Mucosa of rectum (tissue), 2 donors: ENCODE data around the gene C16orf90.
A peak's percentile ranks its signal among the peaks of the same experiment; 100 is the strongest.
"Not testable (repeated sequence)": the region's sequence is repeated elsewhere in the genome, so short reads cannot be mapped to it uniquely, and the experiment has no call there.

ENCODE experiments used
- H3K27ac ChIP-seq, 2 donors: one replicate each; pipeline ENCODE4 v1.7.0; 2013; ENCODE audit warnings: inconsistent platforms in 2 of 2, low read depth in 2 of 2, low read length in 2 of 2
- H3K27me3 ChIP-seq, 2 donors: one replicate each; pipeline ENCODE4 v1.7.0; 2013; ENCODE audit warnings: low read length in 2 of 2; ENCODE audit not compliant: control insufficient read depth in 2 of 2, insufficient read depth in 2 of 2
- H3K36me3 ChIP-seq, 2 donors: one replicate each; pipeline ENCODE4 v1.7.0; 2013; ENCODE audit warnings: low read length in 2 of 2; ENCODE audit not compliant: control insufficient read depth in 2 of 2, insufficient read depth in 2 of 2
- H3K4me1 ChIP-seq, 2 donors: one replicate each; pipeline ENCODE4 v1.7.0; 2013; ENCODE audit warnings: low read length in 2 of 2, mild to moderate bottlenecking in 1 of 2; ENCODE audit not compliant: control insufficient read depth in 2 of 2, insufficient read depth in 2 of 2
- H3K4me3 ChIP-seq, 2 donors: one replicate each; pipeline ENCODE4 v1.7.0; 2013; ENCODE audit warnings: low read length in 2 of 2
- H3K9ac ChIP-seq, 2 donors: one replicate each; pipeline ENCODE4 v1.7.0; 2013; ENCODE audit warnings: low read length in 2 of 2, low read depth in 1 of 2, mild to moderate bottlenecking in 1 of 2
- H3K9me3 ChIP-seq, 2 donors: one replicate each; pipeline ENCODE4 v1.7.0; 2013; ENCODE audit warnings: low read length in 2 of 2; ENCODE audit not compliant: control insufficient read depth in 2 of 2
- donor health status: healthy.
- donor health status: Normal muscosa, but diverticular disease.

C16orf90 gene

DNA sequence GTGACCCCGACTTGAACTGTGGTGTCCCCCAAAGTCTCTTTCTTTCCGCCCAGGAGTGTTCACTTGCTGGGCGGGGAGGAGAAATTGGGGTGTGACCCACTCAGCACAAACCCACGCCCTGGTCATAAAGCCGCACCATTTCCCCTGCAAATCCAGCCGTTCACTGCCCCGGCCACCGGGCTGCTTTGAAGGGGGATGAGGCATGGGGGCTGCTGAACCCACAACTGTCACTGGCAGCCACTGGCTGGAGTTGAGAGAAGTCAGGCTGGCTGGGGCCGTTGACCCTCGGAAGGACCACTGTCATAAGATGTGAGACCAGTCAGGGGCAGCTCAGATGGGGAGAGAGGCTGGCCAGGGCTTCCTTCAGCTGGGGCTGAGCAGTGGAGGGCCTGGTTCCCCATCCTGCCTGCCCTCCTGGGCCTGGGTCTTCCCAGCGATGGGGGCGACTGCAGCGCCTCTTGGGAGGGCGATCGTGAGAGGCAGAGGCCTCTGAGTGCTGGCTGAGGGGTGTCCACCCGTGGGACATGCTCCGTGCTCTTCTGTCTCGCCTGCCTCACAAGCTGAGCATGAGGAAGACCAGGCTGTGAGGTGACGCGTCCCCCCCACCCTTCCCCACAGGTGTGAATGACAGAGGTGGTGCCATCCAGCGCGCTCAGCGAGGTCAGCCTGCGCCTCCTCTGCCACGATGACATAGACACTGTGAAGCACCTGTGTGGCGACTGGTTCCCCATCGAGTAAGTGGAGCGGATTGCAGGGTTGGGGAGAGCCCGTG lies 19.5 kb downstream of the C16orf90 start:
- Histone ChIP-seq H3K9ac (peak overlapping the region in 1 of 2 donors; percentile 7), H3K27ac (peak overlapping the region; percentile 43 to 68), H3K4me1 (peaks cover 7 to 21% of the 10 kb centered on the region in 2 donors)

DNA sequence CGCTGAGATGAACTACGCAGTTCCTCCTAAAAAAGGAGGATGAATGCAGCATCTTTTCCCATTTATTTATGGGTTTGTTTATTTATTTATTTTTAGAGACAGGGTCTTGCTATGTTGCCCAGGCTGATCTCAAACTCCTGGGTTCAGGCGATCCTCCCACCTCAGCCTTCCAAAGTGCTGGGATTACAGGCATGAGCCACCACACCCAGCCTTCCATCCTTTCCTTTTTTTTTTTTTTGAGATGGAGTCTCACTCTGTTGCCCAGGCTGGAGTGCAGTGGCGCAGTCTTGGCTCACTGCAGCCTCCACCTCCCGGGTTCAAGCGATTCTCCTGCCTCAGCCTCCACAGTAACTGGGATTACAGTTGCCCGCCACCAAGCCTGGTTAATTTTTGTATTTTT lies 20.4 kb downstream of the C16orf90 start:
- not testable (repeated sequence) for H3K4me3 ChIP-seq, H3K27me3 ChIP-seq, H3K9me3 ChIP-seq
- Histone ChIP-seq H3K27ac (peak overlapping the region; percentile 43 to 68), H3K36me3 (peaks cover 8 to 19% of the 10 kb centered on the region in 2 donors), H3K9ac (peak overlapping the region in 1 of 2 donors; percentile 7), H3K4me1 (peaks cover 7 to 21% of the 10 kb centered on the region in 2 donors)

More for the DNA sequence above, 19.5 kb downstream of the C16orf90 start:
- Histone ChIP-seq H3K27me3 (no peaks in the 10 kb centered on the region), H3K36me3 (peaks cover 11 to 22% of the 10 kb centered on the region in 2 donors), H3K4me3 (peak overlapping the region in 1 of 2 donors; percentile 46), H3K9me3 (no peaks in the 10 kb centered on the region)

GRCh38 chr16:3474136-3474779 lies 21.0 kb downstream of the C16orf90 start:
- no peak overlapping the region for H3K9ac ChIP-seq
- no peak overlapping the region for H3K27ac ChIP-seq
- H3K36me3 ChIP-seq: peaks cover 2 to 17% of the 10 kb centered on the region in 2 donors

DNA sequence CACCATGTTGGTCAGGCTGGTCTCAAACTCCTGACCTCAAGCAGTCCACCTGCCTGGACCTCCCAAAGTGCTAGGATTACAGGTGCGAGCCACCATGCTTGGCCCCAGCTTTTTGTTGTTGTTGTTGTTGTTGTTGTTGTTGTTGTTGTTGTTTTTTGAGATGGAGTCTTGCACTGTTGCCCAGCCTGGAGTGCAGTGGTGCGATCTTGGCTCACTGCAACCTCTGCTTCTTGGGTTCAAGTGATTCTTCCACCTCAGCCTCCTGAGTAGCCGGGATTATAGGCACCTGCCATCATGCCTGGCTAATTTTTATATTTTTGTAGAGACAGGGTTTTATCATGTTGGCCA lies 21.7 kb downstream of the C16orf90 start:
- H3K9me3 ChIP-seq, H3K27me3 ChIP-seq, H3K4me3 ChIP-seq, H3K27ac ChIP-seq, H3K9ac ChIP-seq: not testable (repeated sequence)
- peaks cover 0 to 14% of the 10 kb centered on the region in 2 donors for H3K36me3 ChIP-seq
- peaks cover 6 to 18% of the 10 kb centered on the region in 2 donors for H3K4me1 ChIP-seq

More at GRCh38 chr16:3474136-3474779, 21.0 kb downstream of the C16orf90 start:
- Histone ChIP-seq H3K9me3 (no peaks in the 10 kb centered on the region), H3K27me3 (no peaks in the 10 kb centered on the region), H3K4me3 (no peak overlapping the region), H3K4me1 (peaks cover 7 to 21% of the 10 kb centered on the region in 2 donors)

DNA sequence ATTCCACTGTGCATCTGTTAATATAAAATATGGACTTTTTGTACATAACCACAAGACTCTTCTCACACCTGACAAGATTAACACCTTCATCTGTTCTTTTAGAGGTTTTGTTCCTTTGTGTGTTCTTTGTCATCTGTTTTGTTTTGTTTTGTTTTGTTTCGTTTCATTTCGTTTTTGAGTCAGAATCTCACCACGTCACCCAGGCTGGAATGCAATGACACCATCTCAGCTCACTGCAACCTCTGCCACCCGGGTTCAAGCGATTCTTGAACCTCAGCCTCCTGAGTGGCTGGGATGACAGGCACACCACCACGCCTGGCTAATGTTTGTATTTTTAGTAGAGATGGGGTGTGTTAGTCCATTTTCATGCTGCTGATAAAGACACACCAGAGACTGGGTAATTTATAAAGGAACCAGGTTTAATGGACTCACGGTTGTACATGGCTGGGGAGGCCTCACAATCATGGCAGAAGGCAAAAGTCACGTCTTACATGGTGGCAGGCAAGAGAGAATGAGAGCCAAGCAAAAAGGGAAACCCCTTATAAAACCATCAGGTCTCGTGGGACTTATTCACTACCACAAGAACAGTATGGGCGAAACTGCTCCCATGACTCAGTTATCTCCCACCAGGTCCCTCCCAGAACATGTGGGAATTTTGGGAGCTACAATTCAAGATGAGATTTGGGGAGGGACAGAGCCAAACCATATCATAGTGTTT lies 22.3 kb downstream of the C16orf90 start:
- Histone ChIP-seq H3K9ac (no peak overlapping the region), H3K27me3 (no peaks in the 10 kb centered on the region), H3K4me1 (peaks cover under 1 to 13% of the 10 kb centered on the region in 2 donors), H3K36me3 (peaks cover 0 to 11% of the 10 kb centered on the region in 2 donors), H3K27ac (no peak overlapping the region), H3K4me3 (no peak overlapping the region), H3K9me3 (no peaks in the 10 kb centered on the region)

GRCh38 chr16:3471518-3472176 lies 23.6 kb downstream of the C16orf90 start:
- H3K27ac ChIP-seq: no peak overlapping the region
- peaks cover 0 to 17% of the 10 kb centered on the region in 2 donors for H3K36me3 ChIP-seq
- no peaks in the 10 kb centered on the region for H3K27me3 ChIP-seq
- H3K4me3 ChIP-seq: no peak overlapping the region
- peaks cover 0 to 13% of the 10 kb centered on the region in 2 donors for H3K4me1 ChIP-seq
- no peak overlapping the region for H3K9ac ChIP-seq
- H3K9me3 ChIP-seq: no peaks in the 10 kb centered on the region

DNA sequence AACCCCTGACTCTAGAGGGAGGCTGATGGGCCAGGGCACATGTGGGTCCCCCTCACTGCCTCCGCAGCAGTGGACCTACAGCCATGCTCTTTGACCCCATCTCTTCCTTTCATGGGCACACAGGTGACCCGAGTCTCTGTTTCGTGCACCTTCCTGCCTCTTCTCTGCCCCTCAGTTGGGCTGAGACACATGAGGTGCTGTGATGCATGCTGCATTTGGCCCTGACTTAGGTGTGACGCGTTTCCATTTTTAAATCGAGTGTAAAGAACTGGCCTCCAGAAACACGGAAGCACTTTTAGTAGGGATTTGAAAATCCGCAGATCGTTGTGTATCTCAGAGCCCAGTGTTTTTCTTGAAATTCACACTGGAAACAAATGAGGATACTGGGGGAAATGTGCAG lies 24.6 kb downstream of the C16orf90 start:
- Histone ChIP-seq H3K27me3 (no peaks in the 10 kb centered on the region), H3K27ac (no peak overlapping the region), H3K36me3 (peaks cover 7 to 26% of the 10 kb centered on the region in 2 donors), H3K4me1 (peaks cover 0 to 9% of the 10 kb centered on the region in 2 donors), H3K9me3 (no peaks in the 10 kb centered on the region), H3K4me3 (no peak overlapping the region), H3K9ac (no peak overlapping the region)

DNA sequence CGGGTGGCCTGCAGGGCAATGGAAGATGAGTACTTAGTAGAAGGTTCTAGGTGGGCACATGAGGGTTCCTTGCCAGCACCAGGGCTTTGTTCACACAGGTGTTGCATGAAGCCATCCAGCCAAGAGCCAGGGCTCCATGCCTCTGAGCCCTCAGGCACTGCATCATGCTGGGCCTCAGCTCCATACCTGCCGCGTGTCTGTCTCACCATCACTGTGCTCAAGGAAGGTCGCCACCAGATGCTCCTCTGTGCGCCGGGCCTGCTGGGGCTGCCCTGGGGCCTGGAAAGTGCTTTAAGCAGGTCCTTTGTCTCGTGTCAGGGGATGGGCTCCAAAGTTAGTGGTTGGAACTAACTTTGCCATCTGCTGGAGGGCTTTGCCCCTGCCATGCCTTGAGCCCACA lies 25.6 kb downstream of the C16orf90 start:
- H3K36me3 ChIP-seq: peaks cover 8 to 30% of the 10 kb centered on the region in 2 donors
- no peaks in the 10 kb centered on the region for H3K27me3 ChIP-seq
- H3K27ac ChIP-seq: no peak overlapping the region
- no peaks in the 10 kb centered on the region for H3K9me3 ChIP-seq
- no peak overlapping the region for H3K4me3 ChIP-seq
- no peak overlapping the region for H3K9ac ChIP-seq
- peaks cover 0 to 3% of the 10 kb centered on the region in 2 donors for H3K4me1 ChIP-seq

- H3K4me3 ChIP-seq: no peak overlapping the region
- peaks cover 8 to 30% of the 10 kb centered on the region in 2 donors for H3K36me3 ChIP-seq
- no peak overlapping the region for H3K9ac ChIP-seq
- peaks cover 3 to 4% of the 10 kb centered on the region in 2 donors for H3K4me1 ChIP-seq
- no peak overlapping the region for H3K27ac ChIP-seq
- H3K9me3 ChIP-seq: no peaks in the 10 kb centered on the region
- H3K27me3 ChIP-seq: no peaks in the 10 kb centered on the region
These were observed 26.8 kb downstream of the C16orf90 start for GRCh38 chr16:3468501-3468900.
